Ishikawa (cell line): ENCODE results near the gene HMGXB4.

Experiments
- CREB1 ChIP-seq: IDR thresholded peaks from 2 replicates; pipeline ENCODE4 v1.6.1; 2012; ENCODE audit warnings: low read depth
- EP300 ChIP-seq: IDR thresholded peaks from 2 replicates; pipeline ENCODE4 v1.6.1; 2012; ENCODE audit warnings: borderline replicate concordance
- FOXM1 ChIP-seq: IDR thresholded peaks from 2 replicates; pipeline ENCODE4 v1.6.1; 2012; ENCODE audit warnings: low read depth, borderline replicate concordance
- RAD21 ChIP-seq: IDR thresholded peaks from 2 replicates; pipeline ENCODE4 v1.6.1; 2012; ENCODE audit warnings: low read depth
- TAF1 ChIP-seq: IDR thresholded peaks from 2 replicates; pipeline ENCODE4 v1.6.1; 2012; ENCODE audit warnings: low read depth, mild to moderate bottlenecking
- TCF12 ChIP-seq: IDR thresholded peaks from 2 replicates; pipeline ENCODE4 v1.6.1; 2012; ENCODE audit warnings: low read depth
- TF ChIP-seq, protein P1 (sequence below): IDR thresholded peaks from 2 replicates; pipeline ENCODE4 v1.6.1; 2012
- TF ChIP-seq, protein P2 (sequence below): IDR thresholded peaks from 2 replicates; pipeline ENCODE4 v1.6.1; 2012

DNA sequence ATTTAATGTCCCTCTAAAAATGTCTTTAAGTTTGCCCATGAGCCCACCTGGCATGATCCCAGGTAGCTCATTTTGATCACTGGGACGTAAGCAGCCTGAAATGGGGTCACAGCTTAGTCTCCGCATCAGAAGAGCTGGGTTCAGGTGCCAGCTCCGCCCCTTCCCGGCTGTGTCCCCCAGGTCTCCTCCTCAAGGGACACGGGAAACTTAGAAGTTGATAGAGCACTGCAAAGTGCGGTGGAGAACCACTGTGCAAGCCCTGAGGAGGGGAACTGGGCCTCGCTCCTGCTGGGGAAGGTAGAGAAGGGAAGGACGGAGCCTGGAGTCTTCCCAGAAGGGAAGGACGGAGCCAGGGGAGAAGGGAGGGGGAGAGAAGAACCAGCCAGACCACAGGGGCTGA lies 50.1 kb downstream of the HMGXB4 start:
- TF ChIP-seq FOXM1 (no peak), TAF1 (no peak), CREB1 (no peak), EP300 (no peak), TCF12 (no peak), RAD21 (no peak)
- TF ChIP-seq, protein P1, sequence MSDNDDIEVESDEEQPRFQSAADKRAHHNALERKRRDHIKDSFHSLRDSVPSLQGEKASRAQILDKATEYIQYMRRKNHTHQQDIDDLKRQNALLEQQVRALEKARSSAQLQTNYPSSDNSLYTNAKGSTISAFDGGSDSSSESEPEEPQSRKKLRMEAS = no peak
- TF ChIP-seq, protein P2, sequence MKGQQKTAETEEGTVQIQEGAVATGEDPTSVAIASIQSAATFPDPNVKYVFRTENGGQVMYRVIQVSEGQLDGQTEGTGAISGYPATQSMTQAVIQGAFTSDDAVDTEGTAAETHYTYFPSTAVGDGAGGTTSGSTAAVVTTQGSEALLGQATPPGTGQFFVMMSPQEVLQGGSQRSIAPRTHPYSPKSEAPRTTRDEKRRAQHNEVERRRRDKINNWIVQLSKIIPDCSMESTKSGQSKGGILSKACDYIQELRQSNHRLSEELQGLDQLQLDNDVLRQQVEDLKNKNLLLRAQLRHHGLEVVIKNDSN = no peak
